ENCODE data around the gene RNU6-8. TPM values are rescaled to one million over a fixed set of nuclear protein-coding genes. Genes with fewer than 3 reads are reported as not detected.

The RNU6-8 gene
- total RNA-seq, 1 experiment from 2014 or later = not detected

Other genes starting within 250 kb of the RNU6-8 start
- 25.2 and 25.3 TPM in 2 replicates for gene ARHGAP5, start 126.0 kb downstream of the RNU6-8 start, total RNA-seq (2014; rRNA removed; shearing (Covaris generic))
- not detected in 2 replicates for gene RNU6-7, start 1.2 kb downstream of the RNU6-8 start, total RNA-seq (2014; rRNA removed; shearing (Covaris generic))
- 25.9 and 38.6 TPM in 2 replicates for gene AKAP6, start 126.0 kb upstream of the RNU6-8 start, total RNA-seq (2014; rRNA removed; shearing (Covaris generic))